Prostate gland (tissue), 2 donors: Measurements from ENCODE around the gene KIZ. TPM values are rescaled to one million over a fixed set of nuclear protein-coding genes. Genes with fewer than 3 reads are reported as not detected.

Source experiments
- DNase-seq: peaks from one replicate; pipeline ENCODE4 v3.0.0-alpha.2; 2019; ENCODE audit warnings: low spot score
- H3K27ac ChIP-seq, 2 donors: fragments of 200-600 bp; sonication (generic); 2 replicates each; pipeline ENCODE4 v1.5.1; 2017 to 2019
- H3K27me3 ChIP-seq: fragments of 200-600 bp; sonication (generic); replicated peaks from 2 replicates; pipeline ENCODE4 v1.5.1; 2019; ENCODE audit not compliant: insufficient read depth
- H3K36me3 ChIP-seq, 2 donors: fragments of 200-600 bp; sonication (generic); 1 replicate in 1 of 2; 2 replicates in 1 of 2; pipeline versions ENCODE4 v1.5.1 to v1.8.1; 2017 to 2019
- H3K4me1 ChIP-seq: fragments of 200-600 bp; sonication (generic); replicated peaks from 2 replicates; pipeline ENCODE4 v1.5.1; 2019
- H3K4me3 ChIP-seq, 2 donors: fragments of 200-600 bp; sonication (generic); 2 replicates each; pipeline ENCODE4 v1.5.1; 2017 to 2019
- H3K9me3 ChIP-seq: fragments of 200-600 bp; sonication (generic); 2 replicates; pipeline ENCODE4 v1.5.1; 2017
- POLR2A ChIP-seq: fragments of 450-650 bp; IDR thresholded peaks from one replicate; pipeline ENCODE4 v1.6.1; 2016; ENCODE audit warnings: antibody characterized with exemption, mild to moderate bottlenecking
- POLR2AphosphoS5 ChIP-seq: sonication (generic); formaldehyde crosslinking; IDR thresholded peaks from one replicate; pipeline ENCODE4 v1.6.1; 2017; ENCODE audit warnings: antibody characterized with exemption
- WGBS: methylation state at CpG from one replicate; pipeline ENCODE4 v1.1.5; 2018; 5-methylcytosine and 5-hydroxymethylcytosine counted together
- intact Hi-C: fragments of 100-400 bp; cut with DNase I; formaldehyde crosslinking; loops from one replicate; pipeline ENCODE4 v1.14.2; 2022
- total RNA-seq, 2 donors: library from RNA; depleted of rRNA; stranded (reverse); fragments of >200 nt; gene quantifications; one replicate each; pipeline ENCODE4 v1.1.0, GENCODE V29; 2016
- TF ChIP-seq, protein P1 (sequence below), 4 experiments: fragments of 200-600 bp in 2 of 4; fragments of 450-650 bp in 2 of 4; sonication (generic) in 2 of 4; IDR thresholded peaks; 1 replicate in 3 of 4; 2 replicates in 1 of 4; pipeline ENCODE4 v1.5.1; 2016 to 2019; ENCODE audit warnings: antibody characterized with exemption in 4 of 4, mild to moderate bottlenecking in 2 of 4, moderate library complexity in 2 of 4

The KIZ gene
- total RNA-seq, 2 donors from 2014 or later, result 39.9 to 41.0 TPM

- no peak for DNase-seq
- Histone ChIP-seq H3K9me3 (no peaks in the 10 kb centered on the region), H3K27ac (no peak overlapping the region), H3K4me1 (no peaks in the 10 kb centered on the region), H3K36me3 (no peaks in the 10 kb centered on the region), H3K27me3 (no peaks in the 10 kb centered on the region), H3K4me3 (no peak overlapping the region)
- no peak for TF ChIP-seq POLR2A
- TF ChIP-seq POLR2AphosphoS5, result no peak
- TF ChIP-seq, protein P1, sequence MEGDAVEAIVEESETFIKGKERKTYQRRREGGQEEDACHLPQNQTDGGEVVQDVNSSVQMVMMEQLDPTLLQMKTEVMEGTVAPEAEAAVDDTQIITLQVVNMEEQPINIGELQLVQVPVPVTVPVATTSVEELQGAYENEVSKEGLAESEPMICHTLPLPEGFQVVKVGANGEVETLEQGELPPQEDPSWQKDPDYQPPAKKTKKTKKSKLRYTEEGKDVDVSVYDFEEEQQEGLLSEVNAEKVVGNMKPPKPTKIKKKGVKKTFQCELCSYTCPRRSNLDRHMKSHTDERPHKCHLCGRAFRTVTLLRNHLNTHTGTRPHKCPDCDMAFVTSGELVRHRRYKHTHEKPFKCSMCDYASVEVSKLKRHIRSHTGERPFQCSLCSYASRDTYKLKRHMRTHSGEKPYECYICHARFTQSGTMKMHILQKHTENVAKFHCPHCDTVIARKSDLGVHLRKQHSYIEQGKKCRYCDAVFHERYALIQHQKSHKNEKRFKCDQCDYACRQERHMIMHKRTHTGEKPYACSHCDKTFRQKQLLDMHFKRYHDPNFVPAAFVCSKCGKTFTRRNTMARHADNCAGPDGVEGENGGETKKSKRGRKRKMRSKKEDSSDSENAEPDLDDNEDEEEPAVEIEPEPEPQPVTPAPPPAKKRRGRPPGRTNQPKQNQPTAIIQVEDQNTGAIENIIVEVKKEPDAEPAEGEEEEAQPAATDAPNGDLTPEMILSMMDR (IDR thresholded peaks at IDR 0.05), result no peak
- intact Hi-C loops, result no loop called here
- 76% methylated on average over 3 of the region's 3 CpGs for WGBS
Observed at GRCh38 chr20:21228511-21228910, 102.6 kb downstream of the KIZ start.

DNA sequence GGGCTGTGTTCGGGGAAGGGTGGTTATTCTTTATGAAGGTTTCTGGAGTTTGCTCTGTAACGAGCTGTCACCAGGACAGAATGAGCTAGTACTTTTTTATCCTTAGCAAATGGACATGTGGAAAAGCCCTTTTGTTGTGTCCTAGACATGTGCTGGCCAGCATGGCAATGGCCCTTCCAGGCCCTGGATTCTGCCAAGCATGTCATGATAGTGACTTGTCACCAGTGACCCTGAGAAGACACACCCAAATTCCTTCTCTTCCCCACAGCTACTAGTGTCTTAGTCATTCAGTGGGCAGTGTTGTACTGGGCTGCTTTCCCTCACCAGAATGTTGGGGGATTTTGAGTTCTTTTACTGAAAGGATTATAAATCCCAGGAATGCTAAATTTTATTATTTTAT, 103.3 kb downstream of the KIZ start:
- Histone ChIP-seq H3K27me3 (no peaks in the 10 kb centered on the region), H3K36me3 (no peaks in the 10 kb centered on the region), H3K4me3 (no peak overlapping the region), H3K4me1 (no peaks in the 10 kb centered on the region), H3K27ac (no peak overlapping the region), H3K9me3 (no peaks in the 10 kb centered on the region)
- DNase-seq, result no peak
- 88% methylated on average over 2 of the region's 2 CpGs for WGBS
- no peak for TF ChIP-seq POLR2A
- TF ChIP-seq, protein P1 (IDR thresholded peaks at IDR 0.05), result no peak
- TF ChIP-seq POLR2AphosphoS5, result no peak
- intact Hi-C loops, result no loop called here

DNA sequence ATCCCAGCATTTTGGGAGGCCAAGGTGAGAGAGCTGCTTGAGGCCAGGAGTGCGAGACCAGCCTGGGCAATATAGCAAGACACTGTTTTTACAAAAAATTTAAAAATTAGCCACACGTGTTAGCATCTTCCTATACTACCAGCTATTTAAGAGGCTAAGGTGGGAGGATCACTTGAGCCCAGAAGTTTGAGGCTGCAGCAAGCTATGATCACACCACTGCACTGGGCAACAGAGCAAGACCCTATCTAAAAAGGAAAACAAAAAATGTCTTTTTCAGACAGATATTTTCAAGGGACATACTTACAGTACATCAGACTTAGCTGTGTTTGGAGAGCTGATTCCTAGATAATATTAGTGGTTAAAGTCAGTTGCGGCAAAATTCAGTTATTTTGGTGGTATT, 104.3 kb downstream of the KIZ start:
- no peak for DNase-seq
- Histone ChIP-seq H3K27ac (no peak overlapping the region), H3K9me3 (no peaks in the 10 kb centered on the region), H3K4me1 (no peaks in the 10 kb centered on the region), H3K36me3 (no peaks in the 10 kb centered on the region), H3K27me3 (no peaks in the 10 kb centered on the region), H3K4me3 (no peak overlapping the region)
- TF ChIP-seq, protein P1 (IDR thresholded peaks at IDR 0.05), result no peak
- TF ChIP-seq POLR2AphosphoS5 (no peak), POLR2A (no peak)
- 98% methylated on average over 3 of the region's 3 CpGs for WGBS
- intact Hi-C loops, result loop anchor here (10.0 kb wide), 1 partner anchor 375 kb away; no protein-coding TSS in a partner anchor

GRCh38 chr20:21230686-21231085, 104.8 kb downstream of the KIZ start:
- H3K27ac ChIP-seq, result no peak overlapping the region
- no peaks in the 10 kb centered on the region for H3K27me3 ChIP-seq
- no peak overlapping the region for H3K4me3 ChIP-seq
- intact Hi-C loops, result loop anchor here (10.0 kb wide), 1 partner anchor 376 kb away; no protein-coding TSS in a partner anchor
- TF ChIP-seq, protein P1 (IDR thresholded peaks at IDR 0.05), result no peak
- TF ChIP-seq POLR2AphosphoS5, result no peak
- no peak for TF ChIP-seq POLR2A
- DNase-seq, result no peak
- WGBS, result 67% methylated on average over 4 of the region's 4 CpGs
- no peaks in the 10 kb centered on the region for H3K36me3 ChIP-seq
- no peaks in the 10 kb centered on the region for H3K4me1 ChIP-seq
- H3K9me3 ChIP-seq, result no peaks in the 10 kb centered on the region

DNA sequence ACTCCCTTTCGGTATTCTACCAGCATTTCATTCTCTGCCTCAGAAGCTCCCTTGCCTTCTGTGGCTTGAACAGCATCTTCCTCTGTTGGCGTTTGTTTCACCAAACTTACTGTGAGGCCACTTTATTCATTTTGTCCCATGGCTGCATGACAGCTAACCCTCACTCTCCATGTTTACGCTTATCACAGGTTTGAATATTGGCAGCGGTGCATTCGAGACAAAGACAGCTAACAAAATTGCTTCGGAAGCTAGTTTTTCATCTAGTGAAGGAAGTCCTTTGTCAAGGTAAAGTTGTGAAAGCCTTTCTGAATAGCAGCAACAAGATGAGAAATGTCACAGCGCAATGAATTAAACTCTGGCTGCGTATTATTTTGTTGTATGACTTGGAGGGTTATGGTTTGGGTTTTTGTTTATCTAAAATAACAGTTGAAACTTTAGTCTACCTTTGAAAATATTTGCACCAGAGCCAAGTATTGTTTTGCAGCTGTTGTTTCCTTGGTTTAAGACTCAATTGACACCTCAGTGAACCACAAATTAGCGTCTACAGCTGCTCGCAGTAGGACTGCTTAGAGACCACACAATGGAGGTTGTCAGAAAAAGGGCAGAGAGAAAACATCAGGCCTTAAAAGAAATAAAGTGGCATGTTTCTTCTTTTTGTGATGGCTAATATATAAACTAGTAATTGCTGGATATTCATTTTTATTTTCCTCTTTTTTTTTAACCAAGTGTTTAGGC, 106.8 kb downstream of the KIZ start:
- TF ChIP-seq, protein P1 (IDR thresholded peaks at IDR 0.05), result no peak
- H3K27me3 ChIP-seq, result no peaks in the 10 kb centered on the region
- no peak for DNase-seq
- no peaks in the 10 kb centered on the region for H3K36me3 ChIP-seq
- H3K4me3 ChIP-seq, result no peak overlapping the region
- no peaks in the 10 kb centered on the region for H3K4me1 ChIP-seq
- H3K9me3 ChIP-seq, result no peaks in the 10 kb centered on the region
- H3K27ac ChIP-seq, result no peak overlapping the region
- WGBS, result 82% methylated on average over 10 of the region's 10 CpGs
- intact Hi-C loops, result loop anchor here (10.0 kb wide), 1 partner anchor 378 kb away; no protein-coding TSS in a partner anchor
